OCI-LY3 (cell line): ENCODE data around the gene DPYD.

Source experiments
- H2AFZ ChIP-seq: fragments of 200-600, 300-600 bp; shearing (Covaris generic); 2 replicates; pipeline ENCODE4 v1.6.0; 2014; ENCODE audit warnings: antibody characterized with exemption, low read depth, low read length
- H3K27ac ChIP-seq: fragments of 200-600, 300-600 bp; sonication (generic); 2 replicates; pipeline ENCODE4 v1.5.1; 2014; ENCODE audit warnings: mild to moderate bottlenecking, low read length, moderate library complexity, mixed read lengths
- H3K27me3 ChIP-seq: fragments of 200-600, 300-600 bp; sonication (generic); 2 replicates; pipeline ENCODE4 v1.6.1; 2014; ENCODE audit warnings: low read depth, low read length, mixed read lengths
- H3K36me3 ChIP-seq: fragments of 200-600, 300-600 bp; sonication (generic); replicated peaks from 2 replicates; pipeline ENCODE3; 2014; ENCODE audit warnings: low read depth, low read length, mixed read lengths
- H3K4me1 ChIP-seq: fragments of 300-600, 200-600 bp; sonication (generic); 2 replicates; pipeline ENCODE4 v1.6.1; 2014; ENCODE audit warnings: low read length, mixed read lengths
- H3K4me2 ChIP-seq: fragments of 200-600, 300-600 bp; sonication (generic); 2 replicates; pipeline ENCODE4 v1.6.1; 2014; ENCODE audit warnings: low read length, mixed read lengths
- H3K4me3 ChIP-seq: fragments of 300-600, 200-600 bp; sonication (generic); 2 replicates; pipeline ENCODE4 v1.5.1; 2014; ENCODE audit warnings: antibody characterized with exemption, mild to moderate bottlenecking, low read length, moderate library complexity
- H3K79me2 ChIP-seq: fragments of 300-600, 200-600 bp; shearing (Covaris generic); 2 replicates; pipeline ENCODE4 v1.6.1; 2014; ENCODE audit warnings: mild to moderate bottlenecking, low read length, mixed read lengths
- H3K9ac ChIP-seq: fragments of 300-600, 200-600 bp; shearing (Covaris generic); 2 replicates; pipeline ENCODE4 v1.6.0; 2014; ENCODE audit warnings: mild to moderate bottlenecking, low read length, moderate library complexity
- H3K9me3 ChIP-seq: fragments of 200-600, 300-600 bp; shearing (Covaris generic); 2 replicates; pipeline ENCODE4 v1.6.1; 2014; ENCODE audit warnings: low read length, mixed read lengths; ENCODE audit not compliant: insufficient read depth
- H4K20me1 ChIP-seq: fragments of 200-600, 300-600 bp; sonication (generic); 2 replicates; pipeline ENCODE4 v1.6.1; 2016; ENCODE audit warnings: low read length, mixed read lengths; ENCODE audit not compliant: insufficient read depth
- EZH2phosphoT487 ChIP-seq: fragments of 200-600 bp; shearing (Covaris generic); IDR thresholded peaks from 2 replicates; pipeline ENCODE4 v1.6.1; 2018; ENCODE audit warnings: antibody characterized with exemption, mixed run types, low read depth
- TF ChIP-seq, protein P1 (sequence below): fragments of 200-600, 300-600 bp; sonication (generic); IDR thresholded peaks from 2 replicates; pipeline ENCODE4 v1.5.1; 2014; ENCODE audit warnings: antibody characterized with exemption, low read length, low read depth

Gene DPYD

DNA sequence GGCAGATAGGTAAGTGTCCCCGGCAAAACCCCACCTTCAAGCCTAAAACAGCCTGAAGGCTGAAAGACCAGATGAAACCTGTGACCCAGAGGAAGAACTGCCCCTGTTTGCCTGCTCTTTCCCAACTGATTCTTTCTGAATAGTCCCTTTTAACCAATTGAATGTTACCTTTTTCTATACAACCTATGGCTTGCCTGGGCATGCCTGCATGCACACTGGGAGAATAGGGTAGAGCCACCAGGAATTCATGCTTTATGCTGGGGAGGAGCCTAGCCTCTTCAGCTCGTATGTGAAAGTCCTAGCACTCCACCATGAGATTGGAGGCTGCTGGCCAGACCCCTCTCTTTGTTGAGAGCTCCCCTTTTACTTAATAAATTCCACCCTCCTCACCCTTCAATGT lies 859.2 kb downstream of the DPYD start:
- no peak overlapping the region for H3K27ac ChIP-seq
- TF ChIP-seq, protein P1, sequence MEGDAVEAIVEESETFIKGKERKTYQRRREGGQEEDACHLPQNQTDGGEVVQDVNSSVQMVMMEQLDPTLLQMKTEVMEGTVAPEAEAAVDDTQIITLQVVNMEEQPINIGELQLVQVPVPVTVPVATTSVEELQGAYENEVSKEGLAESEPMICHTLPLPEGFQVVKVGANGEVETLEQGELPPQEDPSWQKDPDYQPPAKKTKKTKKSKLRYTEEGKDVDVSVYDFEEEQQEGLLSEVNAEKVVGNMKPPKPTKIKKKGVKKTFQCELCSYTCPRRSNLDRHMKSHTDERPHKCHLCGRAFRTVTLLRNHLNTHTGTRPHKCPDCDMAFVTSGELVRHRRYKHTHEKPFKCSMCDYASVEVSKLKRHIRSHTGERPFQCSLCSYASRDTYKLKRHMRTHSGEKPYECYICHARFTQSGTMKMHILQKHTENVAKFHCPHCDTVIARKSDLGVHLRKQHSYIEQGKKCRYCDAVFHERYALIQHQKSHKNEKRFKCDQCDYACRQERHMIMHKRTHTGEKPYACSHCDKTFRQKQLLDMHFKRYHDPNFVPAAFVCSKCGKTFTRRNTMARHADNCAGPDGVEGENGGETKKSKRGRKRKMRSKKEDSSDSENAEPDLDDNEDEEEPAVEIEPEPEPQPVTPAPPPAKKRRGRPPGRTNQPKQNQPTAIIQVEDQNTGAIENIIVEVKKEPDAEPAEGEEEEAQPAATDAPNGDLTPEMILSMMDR = no peak
- TF ChIP-seq EZH2phosphoT487 = no peak
- no peak overlapping the region for H3K9ac ChIP-seq
- H2AFZ ChIP-seq = no peak overlapping the region
- no peaks in the 10 kb centered on the region for H4K20me1 ChIP-seq
- H3K27me3 ChIP-seq = no peaks in the 10 kb centered on the region
- H3K9me3 ChIP-seq = no peaks in the 10 kb centered on the region
- no peak overlapping the region for H3K4me2 ChIP-seq
- H3K4me1 ChIP-seq = no peaks in the 10 kb centered on the region
- H3K36me3 ChIP-seq = no peaks in the 10 kb centered on the region
- H3K79me2 ChIP-seq = no peaks in the 10 kb centered on the region
- H3K4me3 ChIP-seq = no peak overlapping the region

DNA sequence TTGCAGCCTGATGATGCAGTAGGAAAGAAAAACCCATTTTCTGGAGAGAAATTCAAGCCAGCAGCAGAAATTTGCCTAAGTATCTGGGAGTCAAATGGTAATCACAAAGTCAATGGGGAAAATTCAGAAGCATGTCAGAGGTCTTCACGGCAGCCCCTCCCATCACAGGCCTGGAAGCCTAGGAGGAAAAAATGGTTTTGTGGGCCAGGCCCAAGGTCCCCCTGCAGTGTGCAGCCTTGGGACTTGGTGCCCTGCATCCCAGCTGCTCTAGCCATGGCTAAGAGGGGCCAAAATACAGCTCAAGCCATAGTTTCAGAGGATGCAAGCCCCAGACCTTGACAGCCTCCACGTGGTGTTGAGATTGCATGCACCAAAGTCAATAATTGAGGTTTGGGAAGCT lies 864.4 kb downstream of the DPYD start:
- Histone ChIP-seq H3K4me1 (no peaks in the 10 kb centered on the region), H3K4me3 (no peak overlapping the region), H4K20me1 (no peaks in the 10 kb centered on the region), H3K4me2 (no peak overlapping the region), H3K27ac (no peak overlapping the region), H3K9me3 (no peaks in the 10 kb centered on the region), H3K36me3 (no peaks in the 10 kb centered on the region), H3K27me3 (no peaks in the 10 kb centered on the region), H3K79me2 (no peaks in the 10 kb centered on the region), H3K9ac (no peak overlapping the region), H2AFZ (no peak overlapping the region)
- TF ChIP-seq EZH2phosphoT487 = no peak
- TF ChIP-seq, protein P1 = no peak

DNA sequence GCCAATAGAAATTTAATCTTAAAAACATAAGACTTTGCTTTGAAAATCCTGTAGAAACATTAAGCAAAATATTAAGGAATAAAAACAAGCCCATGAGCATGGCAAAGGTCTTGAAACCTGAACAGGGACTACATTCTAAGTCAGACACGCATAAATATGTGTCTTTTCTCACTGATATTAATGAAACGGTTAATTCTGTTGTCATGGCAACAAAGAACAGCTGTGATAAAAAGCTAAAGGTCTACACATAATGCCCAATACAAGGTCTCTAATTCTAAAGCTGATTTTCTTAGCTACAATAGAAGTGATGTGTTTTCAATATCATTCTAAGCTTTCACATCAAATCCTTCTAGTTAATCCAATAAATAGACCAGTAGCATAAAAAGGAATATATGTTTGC lies 867.6 kb downstream of the DPYD start:
- Histone ChIP-seq H2AFZ (no peak overlapping the region), H3K79me2 (no peaks in the 10 kb centered on the region), H3K4me1 (no peaks in the 10 kb centered on the region), H3K27me3 (no peaks in the 10 kb centered on the region), H3K9me3 (no peaks in the 10 kb centered on the region), H3K4me3 (no peak overlapping the region), H3K27ac (no peak overlapping the region), H3K4me2 (no peak overlapping the region), H3K36me3 (no peaks in the 10 kb centered on the region), H3K9ac (no peak overlapping the region), H4K20me1 (no peaks in the 10 kb centered on the region)
- TF ChIP-seq EZH2phosphoT487 = no peak
- TF ChIP-seq, protein P1 = no peak

DNA sequence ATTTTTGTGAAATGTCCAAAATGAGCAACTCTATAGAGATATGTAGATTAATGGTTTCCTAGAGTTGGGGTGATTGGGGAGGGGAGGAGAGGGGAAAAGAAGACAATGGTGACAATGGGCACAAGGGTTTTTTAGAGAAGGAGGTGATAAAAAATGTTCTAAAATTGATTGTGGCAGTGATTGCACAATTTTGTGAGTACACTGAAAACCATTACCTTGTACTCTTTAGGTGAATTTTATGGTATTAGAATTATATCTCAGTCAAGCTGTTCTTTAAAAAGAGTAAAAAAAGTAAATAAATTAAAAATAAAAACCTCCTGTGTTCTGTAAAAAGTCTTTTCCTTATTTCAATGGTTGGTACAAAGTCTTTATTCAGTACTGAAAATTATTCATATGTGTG lies 869.0 kb downstream of the DPYD start:
- Histone ChIP-seq H2AFZ (no peak overlapping the region), H3K4me1 (no peaks in the 10 kb centered on the region), H3K9ac (no peak overlapping the region), H3K36me3 (no peaks in the 10 kb centered on the region), H3K27me3 (no peaks in the 10 kb centered on the region), H3K4me3 (no peak overlapping the region), H3K9me3 (no peaks in the 10 kb centered on the region), H3K79me2 (no peaks in the 10 kb centered on the region), H3K27ac (no peak overlapping the region), H3K4me2 (no peak overlapping the region), H4K20me1 (no peaks in the 10 kb centered on the region)
- TF ChIP-seq, protein P1 = no peak
- TF ChIP-seq EZH2phosphoT487 = no peak
